C4-2B (cell line): ENCODE data around the gene CSDE1.

ENCODE experiments used
- ZFX ChIP-seq: fragments of 450-650 bp; IDR thresholded peaks from 2 replicates; pipeline ENCODE4 v1.6.1; 2017
- TF ChIP-seq, protein P1 (sequence below): fragments of 450-650 bp; conservative IDR thresholded peaks from 2 replicates; pipeline ENCODE4 v1.5.1; 2017; ENCODE audit warnings: mild to moderate bottlenecking

DNA sequence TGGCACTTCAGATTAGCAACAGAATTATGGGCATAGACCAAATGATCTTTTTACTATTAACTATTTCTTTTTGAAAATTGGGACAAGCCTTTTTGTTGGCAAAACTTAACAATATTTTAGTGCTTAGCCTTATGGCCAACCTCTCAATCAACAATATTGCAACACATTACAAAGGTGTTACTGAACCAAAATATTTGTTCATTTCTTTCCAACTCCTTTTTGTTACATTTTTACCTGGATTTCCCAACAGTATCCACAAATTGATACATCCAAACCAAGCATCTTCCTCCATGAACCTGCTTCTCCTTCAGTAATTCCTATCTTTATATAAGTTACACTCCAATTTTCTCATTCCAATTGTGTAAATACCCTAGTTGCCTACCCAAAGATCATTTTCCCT lies 61.0 kb downstream of the CSDE1 start:
- TF ChIP-seq, protein P1, sequence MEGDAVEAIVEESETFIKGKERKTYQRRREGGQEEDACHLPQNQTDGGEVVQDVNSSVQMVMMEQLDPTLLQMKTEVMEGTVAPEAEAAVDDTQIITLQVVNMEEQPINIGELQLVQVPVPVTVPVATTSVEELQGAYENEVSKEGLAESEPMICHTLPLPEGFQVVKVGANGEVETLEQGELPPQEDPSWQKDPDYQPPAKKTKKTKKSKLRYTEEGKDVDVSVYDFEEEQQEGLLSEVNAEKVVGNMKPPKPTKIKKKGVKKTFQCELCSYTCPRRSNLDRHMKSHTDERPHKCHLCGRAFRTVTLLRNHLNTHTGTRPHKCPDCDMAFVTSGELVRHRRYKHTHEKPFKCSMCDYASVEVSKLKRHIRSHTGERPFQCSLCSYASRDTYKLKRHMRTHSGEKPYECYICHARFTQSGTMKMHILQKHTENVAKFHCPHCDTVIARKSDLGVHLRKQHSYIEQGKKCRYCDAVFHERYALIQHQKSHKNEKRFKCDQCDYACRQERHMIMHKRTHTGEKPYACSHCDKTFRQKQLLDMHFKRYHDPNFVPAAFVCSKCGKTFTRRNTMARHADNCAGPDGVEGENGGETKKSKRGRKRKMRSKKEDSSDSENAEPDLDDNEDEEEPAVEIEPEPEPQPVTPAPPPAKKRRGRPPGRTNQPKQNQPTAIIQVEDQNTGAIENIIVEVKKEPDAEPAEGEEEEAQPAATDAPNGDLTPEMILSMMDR: no peak
- TF ChIP-seq ZFX: no peak
